ENCODE data around the gene ZFP3.
A peak's percentile ranks its signal among the peaks of the same experiment; 100 is the strongest.
"Not testable (repeated sequence)": the region's sequence is repeated elsewhere in the genome, so short reads cannot be mapped to it uniquely, and the experiment has no call there.

The ZFP3 gene

GRCh38 chr17:5078106-5079028 lies at the start of gene ZFP3:
Gene ZFP3, plus strand, starts transcription at chr17:5078467. Its CDS starts 13,038 bp downstream, at chr17:5091505.
- DNase-seq (ENCODE audit: low read depth): no peak

- DNase-seq (ENCODE audit: low read depth): not testable (repeated sequence)
Observed at GRCh38 chr17:5030168-5030567, 48.1 kb upstream of the ZFP3 start.

DNA sequence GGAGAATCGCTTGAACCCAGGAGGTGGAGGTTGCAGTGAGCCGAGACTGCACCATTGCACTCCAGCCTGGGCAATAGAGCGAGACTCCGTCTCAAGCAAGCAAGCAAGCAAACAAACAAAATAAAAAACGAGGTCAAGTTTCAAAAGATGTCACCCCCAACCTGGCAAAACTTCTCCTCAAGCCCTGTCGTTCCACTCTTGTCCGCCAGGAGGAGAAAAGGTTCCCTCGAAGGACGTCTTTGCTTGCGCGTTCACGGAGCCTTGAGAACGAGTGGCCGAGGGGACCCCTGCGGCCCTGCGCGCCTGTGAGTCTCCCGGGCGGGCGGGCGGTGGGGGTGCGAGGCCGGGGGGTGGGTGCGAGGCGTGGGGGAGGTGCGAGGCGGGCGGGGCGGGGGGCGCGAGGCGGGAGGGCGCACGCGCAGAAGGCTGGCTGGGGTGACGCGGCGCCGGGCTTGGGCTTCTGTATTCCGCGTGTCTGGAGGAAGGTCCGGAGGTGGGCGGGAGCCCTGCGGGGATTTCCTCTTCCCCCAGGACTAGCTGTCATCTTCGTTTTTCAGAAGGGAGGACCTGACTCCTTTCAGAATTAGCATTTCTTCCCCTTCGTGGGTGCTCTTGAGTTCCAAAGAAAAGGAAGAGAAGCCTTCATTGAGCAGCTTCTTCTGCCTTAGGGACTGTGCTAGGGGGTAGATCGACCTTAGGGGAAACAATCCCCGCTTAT lies 46.7 kb upstream of the ZFP3 start:
- DNase-seq (ENCODE audit: low read depth): peak; percentile 54

DNA sequence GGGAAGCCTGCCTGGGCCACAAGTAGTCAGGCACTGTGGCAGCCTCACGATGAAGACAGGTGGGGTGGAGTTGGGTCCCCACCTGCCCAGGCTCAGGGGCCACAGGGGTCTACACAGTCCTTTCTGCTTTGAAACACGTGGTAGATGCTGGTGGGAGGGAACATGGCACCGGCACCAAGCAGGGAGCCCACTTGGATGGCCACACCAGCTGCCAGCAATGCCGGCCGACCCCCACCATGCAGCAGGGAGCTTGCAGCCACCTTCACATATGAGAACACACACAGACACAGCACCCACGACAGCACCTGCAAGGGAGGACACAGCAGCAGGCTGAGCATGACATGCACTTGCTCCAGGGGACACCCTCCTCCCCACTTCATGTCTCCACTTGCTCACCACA lies 45.4 kb upstream of the ZFP3 start:
- no peak for DNase-seq (ENCODE audit: low read depth)

GRCh38 chr17:5033352-5034015 lies 44.8 kb upstream of the ZFP3 start:
- no peak for DNase-seq (ENCODE audit: low read depth)

GRCh38 chr17:5034063-5034462 lies 44.2 kb upstream of the ZFP3 start:
- DNase-seq (ENCODE audit: low read depth): no peak

DNA sequence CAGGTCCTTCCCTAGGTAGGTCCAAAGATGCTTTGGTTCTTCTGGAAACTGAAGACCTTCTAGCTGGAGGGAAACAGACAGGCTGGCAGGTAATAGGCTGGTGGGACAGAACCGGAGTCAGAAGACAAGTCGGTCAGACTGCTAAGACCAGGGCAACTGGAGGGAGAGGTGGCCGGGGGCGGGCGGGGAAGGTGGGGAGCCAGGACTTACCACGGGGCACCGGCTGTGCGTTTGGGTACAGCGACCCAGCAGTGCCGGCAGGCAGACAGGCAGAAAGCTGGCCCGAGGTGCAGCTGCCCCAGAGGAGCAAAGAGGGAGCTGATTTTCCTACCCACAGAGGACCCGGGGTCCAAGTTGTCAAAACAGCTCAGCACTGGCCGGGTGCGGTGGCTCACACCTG lies 43.6 kb upstream of the ZFP3 start:
- DNase-seq (ENCODE audit: low read depth): no peak

GRCh38 chr17:5035315-5035714 lies 43.0 kb upstream of the ZFP3 start, which contains the start of gene SLC52A1:
Gene SLC52A1, minus strand, starts transcription at chr17:5035426. Its CDS starts 820 bp downstream, at chr17:5034606.
- no peak for DNase-seq (ENCODE audit: low read depth)

GRCh38 chr17:5042157-5043022 lies 35.9 kb upstream of the ZFP3 start:
- DNase-seq (ENCODE audit: low read depth): no peak

GRCh38 chr17:5043524-5043923 lies 34.7 kb upstream of the ZFP3 start:
- no peak for DNase-seq (ENCODE audit: low read depth)

DNA sequence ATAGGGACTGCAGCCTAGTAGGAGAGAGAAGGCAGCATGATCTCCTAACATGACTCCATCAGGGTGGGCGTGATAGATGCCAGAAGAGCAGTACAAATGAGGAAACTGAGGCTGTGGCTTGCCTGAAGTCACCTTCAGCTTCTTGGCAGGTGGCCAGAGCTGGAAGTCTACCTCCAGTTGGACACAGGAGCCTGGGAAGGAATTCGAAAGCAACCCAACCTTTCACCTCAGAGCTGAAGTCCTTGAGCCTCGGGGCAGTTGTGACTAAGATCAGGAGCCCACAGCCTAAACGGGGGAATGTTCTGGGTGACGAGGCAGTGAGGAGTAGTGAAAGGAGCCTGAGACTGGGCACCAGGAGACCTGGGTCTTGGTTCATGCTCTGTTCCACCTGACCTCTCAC lies 33.6 kb upstream of the ZFP3 start:
- no peak for DNase-seq (ENCODE audit: low read depth)

GRCh38 chr17:5045496-5045895 lies 32.8 kb upstream of the ZFP3 start:
- DNase-seq (ENCODE audit: low read depth): no peak

GRCh38 chr17:5047446-5047845 lies 30.8 kb upstream of the ZFP3 start:
- DNase-seq (ENCODE audit: low read depth): no peak

- DNase-seq (ENCODE audit: low read depth): no peak
Observed at GRCh38 chr17:5049314-5049841, 28.9 kb upstream of the ZFP3 start.

DNA sequence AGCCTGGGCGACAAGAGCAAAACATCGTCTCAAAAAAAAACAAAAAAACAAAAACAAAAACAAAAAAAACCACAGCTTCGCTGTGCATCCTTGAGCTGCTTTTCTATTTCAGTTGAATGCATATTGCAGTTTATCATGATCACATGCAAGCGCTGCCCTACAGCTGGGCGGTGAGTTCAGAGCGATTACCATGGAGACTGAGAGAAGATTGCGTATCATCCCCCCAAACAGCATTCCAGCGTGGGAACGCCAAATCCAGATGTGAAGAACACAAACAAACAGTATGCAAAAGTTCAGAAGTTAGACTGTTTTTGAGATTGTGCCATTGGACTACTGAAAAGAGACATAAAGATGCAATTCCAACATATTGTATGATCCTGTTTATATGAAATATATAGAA lies 28.0 kb upstream of the ZFP3 start:
- no peak for DNase-seq (ENCODE audit: low read depth)

- DNase-seq (ENCODE audit: low read depth): no peak
Observed at GRCh38 chr17:5055543-5055942, 22.7 kb upstream of the ZFP3 start.

DNA sequence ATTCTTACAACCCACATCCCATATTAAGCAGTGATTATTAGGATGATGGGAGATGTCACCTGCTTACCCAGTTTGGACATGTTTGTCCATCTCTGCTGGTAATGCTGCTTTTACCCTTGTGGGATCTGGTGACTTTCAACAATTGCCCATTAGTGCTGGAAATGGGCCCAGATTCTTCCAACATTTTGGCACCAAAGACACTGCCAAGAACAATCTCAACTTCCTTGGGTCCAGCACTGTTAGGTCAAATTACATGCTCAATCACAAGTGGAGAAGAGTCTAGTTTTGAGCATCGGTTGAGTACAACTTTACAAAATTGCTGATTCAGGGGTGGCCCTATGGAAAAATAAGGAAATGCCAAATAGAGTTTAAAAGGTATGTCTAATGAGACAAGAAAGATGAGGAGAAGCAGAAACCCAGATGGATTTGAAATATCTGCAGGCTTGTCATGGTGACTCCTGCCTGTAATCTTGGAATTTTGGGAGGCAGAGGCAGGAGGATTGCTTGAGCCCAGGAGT lies 13.0 kb upstream of the ZFP3 start:
- DNase-seq (ENCODE audit: low read depth): no peak

GRCh38 chr17:5068236-5068635 lies 10.0 kb upstream of the ZFP3 start:
- no peak for DNase-seq (ENCODE audit: low read depth)

DNA sequence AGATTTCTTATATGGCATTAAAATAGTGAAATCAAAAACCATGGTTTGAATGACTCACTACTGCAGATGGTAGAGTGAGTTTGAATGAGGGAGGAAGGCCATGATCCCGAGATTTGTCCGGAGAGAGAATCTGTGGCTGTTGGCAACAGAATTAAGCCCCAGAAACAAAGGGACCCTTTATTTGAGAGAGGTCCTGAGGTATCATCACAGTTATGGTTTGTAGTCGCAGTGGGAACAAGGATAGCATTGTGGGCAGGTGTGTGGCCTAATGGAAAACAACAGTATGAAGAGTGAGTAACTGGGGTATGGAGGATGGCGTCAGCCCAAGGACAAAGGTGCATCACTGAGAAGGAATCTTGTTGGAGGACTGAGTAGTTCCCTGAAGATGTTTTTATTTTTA lies 8.5 kb upstream of the ZFP3 start:
- DNase-seq (ENCODE audit: low read depth): no peak

DNA sequence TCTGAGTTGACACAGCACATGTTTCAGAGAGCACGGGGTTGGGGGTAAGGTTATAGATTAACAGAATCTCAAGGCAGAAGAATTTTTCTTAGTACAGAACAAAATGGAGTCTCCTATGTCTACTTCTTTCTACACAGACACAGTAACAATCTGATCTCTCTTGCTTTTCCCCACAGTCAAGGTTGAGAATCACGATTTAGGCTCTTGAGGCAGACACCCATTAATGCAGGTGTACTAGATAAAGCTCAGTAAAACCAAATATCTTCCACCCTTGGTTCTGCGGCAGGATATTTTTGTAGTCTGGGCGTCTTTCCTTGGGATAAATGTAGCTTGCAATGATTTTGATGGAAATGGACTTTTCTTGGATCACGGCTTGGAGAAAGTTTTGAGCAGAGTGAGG lies 2.8 kb upstream of the ZFP3 start:
- DNase-seq (ENCODE audit: low read depth): not testable (repeated sequence)

- DNase-seq (ENCODE audit: low read depth): not testable (repeated sequence)
Observed at GRCh38 chr17:5077275-5077674, 992 bp upstream of the ZFP3 start.
